Trophoblast cell (in vitro differentiated cells and primary cell): Measurements from ENCODE around the gene NDE1.
A peak's percentile ranks its signal among the peaks of the same experiment; 100 is the strongest.
"Not testable (repeated sequence)": the region's sequence is repeated elsewhere in the genome, so short reads cannot be mapped to it uniquely, and the experiment has no call there.

Source experiments
- DNase-seq, 2 donors: peaks; one replicate each; pipeline ENCODE4 v3.0.0-alpha.2; 2016
- H2AFZ ChIP-seq: 2 replicates; pipeline ENCODE4 v1.6.1; 2013; ENCODE audit warnings: low read length, moderate library complexity, mild to moderate bottlenecking; ENCODE audit not compliant: insufficient read depth, poor library complexity
- H2AK5ac ChIP-seq: 2 replicates; pipeline ENCODE4 v1.6.1; 2013; ENCODE audit warnings: mild to moderate bottlenecking, low read length
- H2BK120ac ChIP-seq: 2 replicates; pipeline ENCODE4 v1.6.1; 2013; ENCODE audit warnings: low read length, mild to moderate bottlenecking, moderate library complexity; ENCODE audit not compliant: insufficient read depth, poor library complexity
- H2BK12ac ChIP-seq: 2 replicates; pipeline ENCODE4 v1.6.1; 2013; ENCODE audit warnings: mild to moderate bottlenecking, low read length, moderate library complexity
- H2BK5ac ChIP-seq: 2 replicates; pipeline ENCODE4 v1.6.1; 2013; ENCODE audit warnings: low read length, low read depth, moderate library complexity, mild to moderate bottlenecking; ENCODE audit not compliant: poor library complexity
- H3K14ac ChIP-seq: 2 replicates; pipeline ENCODE4 v1.6.1; 2013; ENCODE audit warnings: mild to moderate bottlenecking, low read length
- H3K18ac ChIP-seq: 2 replicates; pipeline ENCODE4 v1.6.1; 2013; ENCODE audit warnings: mild to moderate bottlenecking, low read length
- H3K23ac ChIP-seq: 2 replicates; pipeline ENCODE4 v1.6.1; 2013; ENCODE audit warnings: low read length
- H3K27ac ChIP-seq: 2 replicates; pipeline ENCODE4 v1.5.1; 2013; ENCODE audit warnings: low read depth, mild to moderate bottlenecking, inconsistent platforms, low read length, moderate library complexity
- H3K27me3 ChIP-seq: 2 replicates; pipeline ENCODE4 v1.6.1; 2013; ENCODE audit warnings: inconsistent platforms, mild to moderate bottlenecking, low read length, moderate library complexity; ENCODE audit not compliant: insufficient read depth
- H3K36me3 ChIP-seq, 2 experiments: 1 replicate in 1 of 2; 2 replicates in 1 of 2; pipeline ENCODE4 v1.6.1; 2013; ENCODE audit warnings: low read length in 2 of 2, mild to moderate bottlenecking in 2 of 2, moderate library complexity in 1 of 2; ENCODE audit not compliant: insufficient read depth in 2 of 2, control insufficient read depth in 1 of 2
- H3K4ac ChIP-seq: 2 replicates; pipeline ENCODE4 v1.6.1; 2013; ENCODE audit warnings: low read depth, mild to moderate bottlenecking, low read length, moderate library complexity
- H3K4me1 ChIP-seq, 2 experiments: 1 replicate in 1 of 2; 2 replicates in 1 of 2; pipeline ENCODE4 v1.6.1; 2013; ENCODE audit warnings: low read length in 2 of 2, mild to moderate bottlenecking in 2 of 2, moderate library complexity in 1 of 2; ENCODE audit not compliant: insufficient read depth in 2 of 2, control insufficient read depth in 1 of 2
- H3K4me2 ChIP-seq: 2 replicates; pipeline ENCODE4 v1.6.1; 2013; ENCODE audit warnings: inconsistent platforms, mild to moderate bottlenecking, low read length, moderate library complexity
- H3K4me3 ChIP-seq: 2 replicates; pipeline ENCODE4 v1.5.1; 2013; ENCODE audit warnings: mild to moderate bottlenecking, low read depth, low read length, inconsistent platforms
- H3K79me1 ChIP-seq: one replicate; pipeline ENCODE4 v1.6.1; 2013; ENCODE audit warnings: low read length
- H3K79me2 ChIP-seq: 2 replicates; pipeline ENCODE4 v1.6.1; 2013; ENCODE audit warnings: low read length, mild to moderate bottlenecking; ENCODE audit not compliant: control insufficient read depth, insufficient read depth, poor library complexity
- H3K9ac ChIP-seq: 2 replicates; pipeline ENCODE4 v1.6.1; 2013; ENCODE audit warnings: mild to moderate bottlenecking, low read length
- H3K9me3 ChIP-seq: 2 replicates; pipeline ENCODE4 v1.6.1; 2013; ENCODE audit warnings: low read depth, mild to moderate bottlenecking, control low read depth, inconsistent platforms, low read length; ENCODE audit not compliant: insufficient read depth
- H4K12ac ChIP-seq: 2 replicates; pipeline ENCODE4 v1.6.1; 2013; ENCODE audit warnings: low read depth, mild to moderate bottlenecking, low read length, moderate library complexity
- H4K8ac ChIP-seq: 2 replicates; pipeline ENCODE4 v1.6.1; 2013; ENCODE audit warnings: low read depth, mild to moderate bottlenecking, low read length, moderate library complexity
- H4K91ac ChIP-seq: one replicate; pipeline ENCODE4 v1.6.1; 2013; ENCODE audit warnings: low read depth, mild to moderate bottlenecking, low read length, moderate library complexity
- WGBS: extraction: QIAGEN DNeasy Blood & Tissue Kit; methylation state at CpG from one replicate; pipeline ENCODE4 v1.1.7; 2013; ENCODE audit warnings: missing lambda C conversion rate; ENCODE audit not compliant: insufficient read length, insufficient coverage; ENCODE audit errors: extremely low coverage; 5-methylcytosine and 5-hydroxymethylcytosine counted together

NDE1 gene

GRCh38 chr16:15646557-15647293 lies 3.3 kb upstream of the NDE1 start:
- H3K4me3 ChIP-seq, H3K27ac ChIP-seq, H3K23ac ChIP-seq, H2BK120ac ChIP-seq, H2BK5ac ChIP-seq, H3K9me3 ChIP-seq, H2AFZ ChIP-seq, H3K18ac ChIP-seq, H3K27me3 ChIP-seq, H3K4ac ChIP-seq, H3K4me2 ChIP-seq, H3K14ac ChIP-seq, H3K79me1 ChIP-seq, H4K8ac ChIP-seq, H4K12ac ChIP-seq, H3K79me2 ChIP-seq, H3K9ac ChIP-seq, H3K4me1 ChIP-seq, H2AK5ac ChIP-seq, DNase-seq, H3K36me3 ChIP-seq, H4K91ac ChIP-seq, H2BK12ac ChIP-seq: not testable (repeated sequence)
- WGBS = no CpG with 5 or more reads among the region's 13 CpGs

- Histone ChIP-seq H3K79me1 (peaks cover 9% of the 10 kb centered on the region), H3K18ac (no peak overlapping the region), H3K4ac (no peak overlapping the region), H3K4me3 (no peak overlapping the region), H3K4me1 (peaks cover 0 to 2% of the 10 kb centered on the region in 2 experiments), H3K4me2 (no peak overlapping the region), H3K79me2 (peaks cover 8% of the 10 kb centered on the region), H2AFZ (no peak overlapping the region), H3K9ac (no peak overlapping the region), H3K14ac (no peak overlapping the region), H3K36me3 (no peaks in the 10 kb centered on the region), H3K27me3 (no peaks in the 10 kb centered on the region), H3K27ac (no peak overlapping the region), H2BK120ac (no peak overlapping the region), H2BK5ac (no peak overlapping the region), H4K12ac (no peak overlapping the region), H2BK12ac (no peak overlapping the region), H4K8ac (no peak overlapping the region), H2AK5ac (no peak overlapping the region), H3K23ac (no peak overlapping the region), H4K91ac (no peak overlapping the region), H3K9me3 (no peaks in the 10 kb centered on the region)
- no peak for DNase-seq
- no CpG with 5 or more reads among the region's 7 CpGs for WGBS
Observed at GRCh38 chr16:15647294-15648014, 2.6 kb upstream of the NDE1 start.

GRCh38 chr16:15648135-15648730 lies 1.8 kb upstream of the NDE1 start:
- no peak for DNase-seq
- H4K91ac ChIP-seq = no peak overlapping the region
- H3K4me2 ChIP-seq = no peak overlapping the region
- H3K4ac ChIP-seq = no peak overlapping the region
- no peak overlapping the region for H2BK12ac ChIP-seq
- H3K9ac ChIP-seq = no peak overlapping the region
- H3K4me1 ChIP-seq = peaks cover 0 to 2% of the 10 kb centered on the region in 2 experiments
- no peak overlapping the region for H2BK120ac ChIP-seq
- no peaks in the 10 kb centered on the region for H3K9me3 ChIP-seq
- no peaks in the 10 kb centered on the region for H3K27me3 ChIP-seq
- H3K79me1 ChIP-seq = peaks cover 5% of the 10 kb centered on the region
- H3K27ac ChIP-seq = no peak overlapping the region
- H3K4me3 ChIP-seq = no peak overlapping the region
- H2BK5ac ChIP-seq = no peak overlapping the region
- H3K14ac ChIP-seq = no peak overlapping the region
- H2AK5ac ChIP-seq = no peak overlapping the region
- H2AFZ ChIP-seq = no peak overlapping the region
- no CpG with 5 or more reads among the region's 9 CpGs for whole genome bisulfite sequencing
- no peaks in the 10 kb centered on the region for H3K36me3 ChIP-seq
- no peak overlapping the region for H3K23ac ChIP-seq
- H3K79me2 ChIP-seq = peaks cover 4% of the 10 kb centered on the region
- H4K8ac ChIP-seq = no peak overlapping the region
- no peak overlapping the region for H4K12ac ChIP-seq
- H3K18ac ChIP-seq = no peak overlapping the region

GRCh38 chr16:15649311-15649710 lies 734 bp upstream of the NDE1 start:
- H3K4me2 ChIP-seq = peak overlapping the region; percentile 87
- not testable (repeated sequence) for H3K36me3 ChIP-seq, H3K27ac ChIP-seq, H3K23ac ChIP-seq, H2BK120ac ChIP-seq, H2BK5ac ChIP-seq, H3K79me1 ChIP-seq, H3K18ac ChIP-seq, H2AK5ac ChIP-seq, H4K12ac ChIP-seq, H3K14ac ChIP-seq, H4K8ac ChIP-seq, H3K9me3 ChIP-seq, H2BK12ac ChIP-seq, H3K4me1 ChIP-seq, H2AFZ ChIP-seq, H3K4me3 ChIP-seq, H3K4ac ChIP-seq, H3K79me2 ChIP-seq, H3K9ac ChIP-seq, H3K27me3 ChIP-seq, DNase-seq, H4K91ac ChIP-seq
- WGBS = no CpG with 5 or more reads among the region's 17 CpGs
